Measurements from ENCODE around the gene KRT79.

GRCh38 chr12:52832985-52833905 lies 866 bp downstream of the KRT79 start:
- TF ChIP-seq CTCF (IDR thresholded peaks at IDR 0.05) (no peak), POLR2A (IDR thresholded peaks at IDR 0.05) (no peak)

All from heart left ventricle (tissue), 13 donors.